Progenitor cell of endocrine pancreas (in vitro differentiated cells): ENCODE results near the gene RBMS1. TPM values are rescaled to one million over a fixed set of nuclear protein-coding genes. Genes with fewer than 3 reads are reported as not detected.
A peak's percentile ranks its signal among the peaks of the same experiment; 100 is the strongest.

Source experiments
- DNase-seq: peaks from one replicate; pipeline ENCODE4 v3.0.0; 2021; ENCODE audit warnings: low spot score; ENCODE audit not compliant: unreplicated experiment
- H3K27ac Mint-ChIP-seq: 2 replicates; pipeline ENCODE4 v1.8.0; 2021; ENCODE audit warnings: mild to moderate bottlenecking, moderate library complexity, mixed read lengths
- H3K27me3 Mint-ChIP-seq: 2 replicates; pipeline ENCODE4 v1.8.0; 2021; ENCODE audit warnings: mixed read lengths
- H3K36me3 Mint-ChIP-seq: 2 replicates; pipeline ENCODE4 v1.8.0; 2022; ENCODE audit warnings: mixed read lengths; ENCODE audit not compliant: insufficient read depth
- H3K4me1 Mint-ChIP-seq: 2 replicates; pipeline ENCODE4 v1.8.0; 2021; ENCODE audit warnings: low read depth, mixed read lengths
- H3K4me3 Mint-ChIP-seq: 2 replicates; pipeline ENCODE4 v1.8.0; 2021; ENCODE audit warnings: low read depth, mild to moderate bottlenecking, moderate library complexity, mixed read lengths
- H3K9me3 Mint-ChIP-seq: 2 replicates; pipeline ENCODE4 v1.8.0; 2021; ENCODE audit warnings: low read depth, mixed read lengths
- CTCF ChIP-seq: fragments of 200-600 bp; sonication (generic); IDR thresholded peaks from one replicate; pipeline ENCODE4 v1.5.0; 2021; ENCODE audit warnings: antibody characterized with exemption, mild to moderate bottlenecking; ENCODE audit not compliant: unreplicated experiment
- total RNA-seq: library from RNA; stranded (reverse); gene quantifications from 2 replicates; pipeline ENCODE4 v1.2.1, GENCODE V29; 2021

The RBMS1 gene
- total RNA-seq, 1 donor from 2014 or later = 59.8 TPM

- Mint-ChIP-seq H3K36me3 (peaks cover 33% of the 10 kb centered on the region), H3K9me3 (no peaks in the 10 kb centered on the region), H3K4me1 (peaks cover 14% of the 10 kb centered on the region), H3K27ac (no peak overlapping the region), H3K27me3 (no peaks in the 10 kb centered on the region), H3K4me3 (no peak overlapping the region)
- DNase-seq = no peak
- TF ChIP-seq CTCF = no peak
Measured at GRCh38 chr2:160281213-160281612, 212.4 kb downstream of the RBMS1 start.

- Mint-ChIP-seq H3K27me3 (no peaks in the 10 kb centered on the region), H3K4me1 (peaks cover 21% of the 10 kb centered on the region), H3K4me3 (no peak overlapping the region), H3K36me3 (peaks cover 34% of the 10 kb centered on the region), H3K27ac (peak overlapping the region; percentile 24), H3K9me3 (no peaks in the 10 kb centered on the region)
- TF ChIP-seq CTCF = no peak
- no peak for DNase-seq
Measured at GRCh38 chr2:160279813-160280465, 213.7 kb downstream of the RBMS1 start.

GRCh38 chr2:160278879-160279177 is 214.8 kb downstream of the RBMS1 start:
- H3K27me3 Mint-ChIP-seq = no peaks in the 10 kb centered on the region
- no peaks in the 10 kb centered on the region for H3K9me3 Mint-ChIP-seq
- H3K36me3 Mint-ChIP-seq = peaks cover 29% of the 10 kb centered on the region
- H3K4me1 Mint-ChIP-seq = peaks cover 26% of the 10 kb centered on the region
- no peak for DNase-seq
- H3K4me3 Mint-ChIP-seq = no peak overlapping the region
- TF ChIP-seq CTCF = peak; percentile 54
- no peak overlapping the region for H3K27ac Mint-ChIP-seq

- peaks cover 27% of the 10 kb centered on the region for H3K4me1 Mint-ChIP-seq
- no peak for DNase-seq
- TF ChIP-seq CTCF = no peak
- no peaks in the 10 kb centered on the region for H3K9me3 Mint-ChIP-seq
- no peak overlapping the region for H3K4me3 Mint-ChIP-seq
- peaks cover 29% of the 10 kb centered on the region for H3K36me3 Mint-ChIP-seq
- no peak overlapping the region for H3K27ac Mint-ChIP-seq
- no peaks in the 10 kb centered on the region for H3K27me3 Mint-ChIP-seq
Measured at GRCh38 chr2:160278101-160278878, 215.3 kb downstream of the RBMS1 start.

- H3K4me1 Mint-ChIP-seq = peaks cover 30% of the 10 kb centered on the region
- H3K27ac Mint-ChIP-seq = no peak overlapping the region
- DNase-seq = no peak
- peaks cover 26% of the 10 kb centered on the region for H3K36me3 Mint-ChIP-seq
- TF ChIP-seq CTCF = no peak
- H3K4me3 Mint-ChIP-seq = no peak overlapping the region
- no peaks in the 10 kb centered on the region for H3K27me3 Mint-ChIP-seq
- no peaks in the 10 kb centered on the region for H3K9me3 Mint-ChIP-seq
Measured at GRCh38 chr2:160277151-160277550, 216.5 kb downstream of the RBMS1 start.
